MM.1S (cell line): ENCODE results near the gene CHD6.

Experiments used
- CTCF ChIP-seq: fragments of 300-600 bp; sonication (generic); IDR thresholded peaks from 2 replicates; pipeline ENCODE4 v1.5.1; 2016; ENCODE audit warnings: antibody characterized with exemption, low read length, mixed read lengths
- EZH2 ChIP-seq: fragments of 300-600 bp; sonication (generic); optimal IDR thresholded peaks from 2 replicates; pipeline ENCODE3; 2017; ENCODE audit warnings: low read depth, mild to moderate bottlenecking, antibody characterized with exemption, low read length, mixed read lengths

- TF ChIP-seq CTCF = no peak
- TF ChIP-seq EZH2 = no peak
Observed at GRCh38 chr20:41608606-41609005, 9.6 kb downstream of the CHD6 start.
